K562 (cell line): ENCODE results near the gene FAM199X. TPM values are rescaled to one million over a fixed set of nuclear protein-coding genes. Genes with fewer than 3 reads are reported as not detected.

Experiments
- ATAC-seq: fragments of 200-7000 bp; cut with Tn5 transposase; 3 replicates; pipeline ENCODE4 v1.9.1; 2020; ENCODE audit warnings: moderate library complexity
- BruUV-seq: library from RNA; stranded (reverse); fragments of 400-500 nt; replicated peaks from 2 replicates; lab custom pipeline; 2021; lab: Mats Ljungman, UMichigan
- CTCF ChIA-PET: fragments of 300-600 bp; formaldehyde crosslinking; extraction: SDS; loops from one replicate; lab custom pipeline; 2021; ENCODE audit warnings: low intra/inter-chr PET ratio; lab: Yijun Ruan, JAX
- POLR2A ChIA-PET: fragments of 300-600, 350-650 bp; sonication (Branson Sonifier 250); formaldehyde crosslinking; extraction: SDS; loops from one replicate; lab custom pipeline; 2021; ENCODE audit warnings: antibody characterized with exemption, inconsistent platforms; lab: Yijun Ruan, JAX
- DNase-seq, 4 experiments: peaks; one replicate each; pipeline versions ENCODE4 v3.0.0 to v3.0.0-alpha.2; 2011 to 2018; ENCODE audit warnings: low spot score in 3 of 4, mixed read lengths in 3 of 4; ENCODE audit errors: extremely low read depth in 1 of 4
- FAIRE-seq: peaks from 2 replicates; lab custom pipeline; 2011; peaks lifted over from hg19 to GRCh38; lab: Jason Lieb, UNC
- H2AFZ ChIP-seq: 2 replicates; pipeline ENCODE4 v1.6.0; 2011; ENCODE audit warnings: low read depth, low read length, control low read depth, inconsistent platforms
- H3K27ac ChIP-seq: fragments of 200-600 bp; 3 replicates; pipeline ENCODE4 v1.8.0; 2011; ENCODE audit warnings: low read depth, mild to moderate bottlenecking, control low read depth, inconsistent platforms, low read length, moderate library complexity, mixed read lengths; ENCODE audit errors: extremely low read depth
- H3K27me3 ChIP-seq, 2 experiments: fragments of 300-600 bp in 1 of 2; 2 replicates in 1 of 2; 3 replicates in 1 of 2; pipeline versions ENCODE4 v1.6.0 to v1.8.0; 2011; ENCODE audit warnings: inconsistent platforms in 2 of 2, low read length in 2 of 2, mild to moderate bottlenecking in 1 of 2, mixed read lengths in 1 of 2, moderate library complexity in 1 of 2; ENCODE audit not compliant: control insufficient read depth in 2 of 2, insufficient read depth in 2 of 2
- H3K36me3 ChIP-seq: fragments of 300-600 bp; 3 replicates; pipeline ENCODE4 v1.8.0; 2011; ENCODE audit warnings: mild to moderate bottlenecking, low read length, inconsistent platforms; ENCODE audit not compliant: control insufficient read depth, insufficient read depth
- H3K4me1 ChIP-seq, 2 experiments: fragments of 200-600 bp in 1 of 2; replicated peaks in 1 of 2; 2 replicates in 1 of 2; 3 replicates in 1 of 2; pipeline versions ENCODE4 v1.5.1 to v1.8.0; 2011; ENCODE audit warnings: inconsistent platforms in 2 of 2, low read length in 2 of 2, mild to moderate bottlenecking in 1 of 2, mixed read lengths in 1 of 2, moderate library complexity in 1 of 2; ENCODE audit not compliant: control insufficient read depth in 2 of 2, insufficient read depth in 2 of 2
- H3K4me2 ChIP-seq: 2 replicates; pipeline ENCODE4 v1.6.1; 2011; ENCODE audit warnings: low read length, control low read depth, inconsistent platforms, mixed read lengths; ENCODE audit not compliant: insufficient read depth
- H3K4me3 ChIP-seq: fragments of 200-600 bp; sonication (generic), shearing (Covaris generic); 2 replicates; pipeline ENCODE4 v1.5.1; 2016; ENCODE audit warnings: control low read depth, inconsistent platforms
- H3K79me2 ChIP-seq: fragments of 200-600 bp; 3 replicates; pipeline ENCODE4 v1.8.0; 2011; ENCODE audit warnings: low read length, inconsistent platforms; ENCODE audit not compliant: control insufficient read depth, insufficient read depth
- H3K9ac ChIP-seq, 2 experiments: 2 replicates each; pipeline versions ENCODE4 v1.6.0 to v1.6.1; 2011; ENCODE audit warnings: low read depth in 2 of 2, low read length in 2 of 2, control low read depth in 1 of 2, inconsistent platforms in 1 of 2, mild to moderate bottlenecking in 1 of 2, mixed read lengths in 1 of 2; ENCODE audit not compliant: insufficient read depth in 1 of 2
- H3K9me1 ChIP-seq: one replicate; pipeline ENCODE4 v1.6.0; 2011; ENCODE audit warnings: inconsistent platforms, mild to moderate bottlenecking, low read length, moderate library complexity; ENCODE audit not compliant: control insufficient read depth, insufficient read depth
- H3K9me3 ChIP-seq: replicated peaks from 2 replicates; pipeline ENCODE4 v1.5.1; 2011; ENCODE audit warnings: low read depth, low read length, inconsistent platforms; ENCODE audit not compliant: control insufficient read depth, insufficient read depth
- H4K20me1 ChIP-seq: replicated peaks from 2 replicates; pipeline ENCODE4 v1.6.1; 2011; ENCODE audit warnings: low read length, inconsistent platforms, mixed read lengths; ENCODE audit not compliant: control insufficient read depth, insufficient read depth
- CCAR2 ChIP-seq: fragments of 200-400 bp; formaldehyde crosslinking; IDR thresholded peaks from 2 replicates; pipeline ENCODE4 v1.6.1; 2017; ENCODE audit warnings: mild to moderate bottlenecking, low read depth, low read length
- MAX ChIP-seq: sonication (generic); formaldehyde crosslinking; IDR thresholded peaks from 2 replicates; pipeline ENCODE4 v1.9.0; 2022; ENCODE audit warnings: mild to moderate bottlenecking, missing genetic modification reagents
- PRDM10 ChIP-seq: fragments of 450-650 bp; IDR thresholded peaks from 2 replicates; pipeline ENCODE4 v1.6.1; 2018; ENCODE audit not compliant: partially characterized antibody
- RAD21 ChIP-seq, 2 experiments: fragments of 250-450 bp in 1 of 2; fragments of 450-650 bp in 1 of 2; sonication (Bioruptor Pico) in 1 of 2; formaldehyde crosslinking in 1 of 2; IDR thresholded peaks in 1 of 2; conservative IDR thresholded peaks in 1 of 2; 2 replicates each; pipeline versions ENCODE4 v1.4.0 to v1.8.0; 2020 to 2022; ENCODE audit warnings: mild to moderate bottlenecking in 2 of 2, moderate library complexity in 1 of 2
- REST ChIP-seq, 2 experiments: fragments of 450-650 bp; formaldehyde crosslinking in 1 of 2; IDR thresholded peaks; 2 replicates each; pipeline versions ENCODE4 v1.4.0 to v1.6.1; 2014 to 2020; ENCODE audit warnings: mild to moderate bottlenecking in 2 of 2, borderline replicate concordance in 1 of 2, low read depth in 1 of 2
- WGBS: fragments of 100-300 bp; shearing (Covaris generic); methylation state at CpG from one replicate; pipeline ENCODE4 v1.1.6; 2016; ENCODE audit warnings: low coverage, mixed read lengths; ENCODE audit not compliant: insufficient coverage; ENCODE audit errors: missing lambda C conversion rate; 5-methylcytosine and 5-hydroxymethylcytosine counted together
- in situ Hi-C: fragments of 300-500 bp; cut with MboI; formaldehyde crosslinking; loops from 4 replicates; pipeline ENCODE4 v1.15.0; 2018; ENCODE audit warnings: inconsistent platforms, mixed read lengths
- intact Hi-C: fragments of 100-400 bp; cut with micrococcal nuclease; formaldehyde crosslinking; loops from 2 replicates; pipeline ENCODE4 v1.14.2; 2022
- polyA plus RNA-seq, 8 experiments: library from polyadenylated mRNA; depleted of rRNA in 4 of 8; stranded (reverse) in 5 of 8; unstranded in 3 of 8; fragments of >200 nt; fragmentation: Nextera tagmentation in 2 of 8; fragmentation: Illumina TruSeq in 1 of 8; extraction: Ambion mirVana in 2 of 8; extraction: Trizol in 1 of 8; gene quantifications; 2 replicates each; pipeline versions ENCODE4 v1.2.1 to v1.2.3, GENCODE V29; 2011 to 2014; ENCODE audit warnings: inconsistent platforms in 1 of 8, missing spikeins in 1 of 8
- total RNA-seq, 7 experiments: library from RNA; depleted of rRNA in 6 of 7; stranded (reverse); fragments of >200 nt in 6 of 7; fragmentation: Illumina TruSeq in 2 of 7; extraction: Trizol in 2 of 7; gene quantifications; 2 replicates each; pipeline versions ENCODE4 v1.2.1 to v1.2.3, GENCODE V29; 2011 to 2021; ENCODE audit warnings: low replicate concordance in 1 of 7

Gene FAM199X
- total and polyA plus RNA-seq, 9 of the 15 experiments (the other 6 are each of a cell fraction or from before 2014, with no cell fraction given), result 4.6 to 22.2 (median 13.7) TPM

- no peak overlapping the region for H3K4me3 ChIP-seq
- CTCF ChIA-PET, result interaction anchor here (0.5 to 1.8 kb wide), 4 partner anchors 38 to 450 kb away, joined by 3 to 5 read pairs (median 3); partner anchors contain the start of gene MORF4L2
- WGBS, result 29% methylated on average over 8 of the region's 10 CpGs
- TF ChIP-seq MAX (CRISPR knock-in tag), result no peak
- peak; percentile 30 to 67; a peak in 3 of 4 replicates for TF ChIP-seq RAD21 (CRISPR knock-in tag; conservative IDR thresholded peaks at IDR 0.05 in 1 of 2, IDR thresholded peaks at IDR 0.05 in 1 of 2)
- TF ChIP-seq CCAR2, result no peak
- peak; percentile 45; the same call in 1 of the 2 replicates for TF ChIP-seq REST (IDR thresholded peaks at IDR 0.05; ENCODE audit: borderline replicate concordance)
- TF ChIP-seq REST (CRISPR knock-in tag; IDR thresholded peaks at IDR 0.05; ENCODE audit: low read depth), result no peak
- no peak for TF ChIP-seq PRDM10
Observed at GRCh38 chrX:104136241-104137019, 29.8 kb upstream of the FAM199X start.

More at GRCh38 chrX:104136241-104137019, 29.8 kb upstream of the FAM199X start:
- Histone ChIP-seq H3K27me3 (no peaks in the 10 kb centered on the region), H3K4me2 (no peak overlapping the region), H3K4me1 (no peaks in the 10 kb centered on the region), H4K20me1 (peaks cover 6% of the 10 kb centered on the region; the same call in 1 of the 2 replicates), H3K27ac (no peak overlapping the region), H3K9me1 (no peaks in the 10 kb centered on the region), H3K36me3 (no peaks in the 10 kb centered on the region), H3K9me3 (no peaks in the 10 kb centered on the region), H3K79me2 (no peaks in the 10 kb centered on the region), H2AFZ (no peak overlapping the region), H3K9ac (no peak overlapping the region)
- ATAC-seq (peak; percentile 98), FAIRE-seq (peak; percentile 90), DNase-seq (peak; percentile 56 to 82 (median 61))
- POLR2A ChIA-PET, result no interaction called here
- in situ Hi-C loops, result no loop called here
- no TSS peak for BruUV-seq
- intact Hi-C loops, result loop anchor here (2.0 kb wide), 2 partner anchors 38 to 292 kb away; no protein-coding TSS in a partner anchor
